ENCODE results near the gene INSL3. TPM values are rescaled to one million over a fixed set of nuclear protein-coding genes. Genes with fewer than 3 reads are reported as not detected.

INSL3 gene, protein sequence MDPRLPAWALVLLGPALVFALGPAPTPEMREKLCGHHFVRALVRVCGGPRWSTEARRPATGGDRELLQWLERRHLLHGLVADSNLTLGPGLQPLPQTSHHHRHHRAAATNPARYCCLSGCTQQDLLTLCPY
- total RNA-seq (2014; rRNA removed), result not detected in 2 replicates
- not detected for polyA plus RNA-seq (2012)

DNA sequence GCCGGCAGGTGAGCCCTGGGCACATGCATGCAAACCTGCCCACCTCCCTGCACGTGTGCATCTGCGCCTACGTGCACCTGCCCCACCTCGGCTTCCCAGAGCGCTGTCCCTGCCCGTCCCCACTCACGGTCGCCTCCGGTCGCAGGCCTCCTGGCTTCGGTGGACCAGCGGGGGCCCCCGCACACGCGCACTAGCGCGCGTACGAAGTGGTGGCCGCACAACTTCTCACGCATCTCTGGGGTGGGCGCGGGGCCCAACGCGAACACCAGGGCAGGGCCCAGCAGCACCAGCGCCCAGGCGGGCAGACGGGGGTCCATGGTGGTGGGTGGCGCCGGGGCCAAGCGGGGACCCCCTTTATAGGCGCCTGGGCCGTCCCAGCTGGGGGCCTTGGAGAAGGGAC, at the start of gene INSL3:
TSS of gene INSL3 (minus strand) at position 330 of the 400 bp plus-strand sequence. CDS start at position 317, 13 bp downstream.
- no peak for DNase-seq (ENCODE audit: low read depth)

DNA sequence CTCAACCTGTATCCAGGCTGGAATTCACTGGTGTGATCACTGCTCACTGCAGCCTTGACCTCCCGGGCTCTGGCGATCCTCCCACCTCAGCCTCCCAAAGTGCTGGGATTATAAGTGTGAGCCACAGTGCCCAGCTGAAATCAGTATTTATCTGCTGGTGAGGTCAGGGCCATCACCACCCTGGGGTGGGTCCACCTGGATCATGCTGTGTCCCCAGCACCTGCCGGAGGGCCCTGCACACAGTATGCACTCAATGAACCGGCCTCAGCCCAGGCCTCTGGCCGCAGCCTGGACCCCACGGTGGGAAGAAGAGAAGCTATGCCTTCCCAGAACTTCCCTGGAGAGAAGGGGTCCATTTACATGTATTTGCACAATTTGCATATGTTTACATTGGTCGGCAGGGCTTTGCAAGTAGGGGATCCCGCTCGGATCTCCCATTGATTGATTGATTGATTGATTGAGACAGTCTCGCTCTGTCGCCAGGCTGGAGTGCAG, 47.8 kb upstream of the INSL3 start:
- DNase-seq (ENCODE audit: low read depth), result no peak

DNA sequence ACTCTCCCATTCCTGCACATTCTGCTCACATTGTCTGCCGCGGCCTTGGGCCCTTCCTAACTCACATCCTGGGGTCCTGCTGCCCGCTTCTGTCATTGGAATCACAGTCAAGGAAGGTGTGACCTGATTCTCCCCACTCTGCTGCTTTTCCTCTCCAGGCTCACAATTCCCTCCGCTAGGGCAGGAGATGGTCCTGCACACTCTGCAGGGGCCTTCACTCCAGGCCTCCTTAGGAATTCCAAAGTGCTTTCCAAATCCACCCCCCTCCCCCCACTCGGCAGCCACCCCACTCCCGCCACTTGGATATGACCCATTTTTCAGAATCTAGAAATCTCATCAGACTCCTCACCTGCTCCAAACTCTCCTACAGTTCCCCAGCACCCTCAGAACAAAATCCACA, 47.4 kb upstream of the INSL3 start:
- DNase-seq (ENCODE audit: low read depth), result no peak

DNA sequence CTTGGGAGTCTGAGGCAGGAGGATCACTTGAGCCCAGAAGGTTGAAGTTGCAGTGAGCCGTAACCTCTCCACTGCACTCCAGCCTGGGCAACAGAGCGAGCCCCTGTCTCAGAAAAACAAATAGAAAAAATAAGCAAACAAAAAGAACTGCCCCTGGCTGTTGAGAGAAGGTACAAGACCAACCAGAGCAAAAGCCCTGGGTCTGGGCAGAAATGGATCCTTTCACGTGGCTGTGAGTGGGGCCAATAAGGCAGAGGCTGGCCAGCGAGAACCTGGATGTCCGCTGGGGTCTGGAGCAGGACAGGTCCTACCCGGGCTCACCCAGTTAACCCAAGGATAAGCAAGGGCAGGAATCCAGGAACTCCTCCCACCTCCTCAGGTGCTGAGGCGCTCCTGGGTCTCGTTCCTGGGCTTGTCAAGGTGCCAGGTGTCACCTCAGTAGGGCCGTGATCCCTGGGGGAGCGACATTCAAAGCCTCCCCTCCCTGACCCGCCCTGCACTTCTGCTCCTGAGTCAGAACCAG, 45.7 kb upstream of the INSL3 start:
- no peak for DNase-seq (ENCODE audit: low read depth)

DNA sequence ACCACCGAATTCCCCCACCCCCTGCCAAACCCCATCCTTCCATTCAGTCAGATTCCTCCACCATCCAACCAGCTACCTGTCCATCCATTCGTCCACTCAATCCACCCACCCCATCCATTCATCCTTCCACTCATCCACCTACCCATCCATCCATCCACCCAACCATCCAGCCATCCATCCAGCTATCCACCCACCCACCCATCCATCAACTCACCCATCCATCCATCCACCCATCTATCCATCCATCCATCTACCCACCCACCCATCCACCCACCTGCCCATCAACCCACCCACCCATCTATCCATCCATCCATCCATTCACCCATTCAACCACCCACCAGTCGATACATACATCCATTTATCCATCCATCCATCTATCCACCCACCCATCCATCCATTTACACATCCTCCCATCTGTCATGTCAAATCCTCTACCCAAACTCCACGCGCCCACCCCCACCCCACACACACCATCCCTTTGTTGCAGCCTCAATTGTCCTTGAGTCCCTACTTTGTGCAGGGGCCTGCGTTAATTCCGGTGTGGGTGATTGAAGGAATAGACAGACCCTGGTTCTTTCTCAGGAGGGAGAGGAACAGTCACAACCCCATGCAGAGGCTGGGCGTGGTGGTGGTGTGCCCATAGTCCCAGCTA, 45.1 kb upstream of the INSL3 start:
- no peak for DNase-seq (ENCODE audit: low read depth)

DNA sequence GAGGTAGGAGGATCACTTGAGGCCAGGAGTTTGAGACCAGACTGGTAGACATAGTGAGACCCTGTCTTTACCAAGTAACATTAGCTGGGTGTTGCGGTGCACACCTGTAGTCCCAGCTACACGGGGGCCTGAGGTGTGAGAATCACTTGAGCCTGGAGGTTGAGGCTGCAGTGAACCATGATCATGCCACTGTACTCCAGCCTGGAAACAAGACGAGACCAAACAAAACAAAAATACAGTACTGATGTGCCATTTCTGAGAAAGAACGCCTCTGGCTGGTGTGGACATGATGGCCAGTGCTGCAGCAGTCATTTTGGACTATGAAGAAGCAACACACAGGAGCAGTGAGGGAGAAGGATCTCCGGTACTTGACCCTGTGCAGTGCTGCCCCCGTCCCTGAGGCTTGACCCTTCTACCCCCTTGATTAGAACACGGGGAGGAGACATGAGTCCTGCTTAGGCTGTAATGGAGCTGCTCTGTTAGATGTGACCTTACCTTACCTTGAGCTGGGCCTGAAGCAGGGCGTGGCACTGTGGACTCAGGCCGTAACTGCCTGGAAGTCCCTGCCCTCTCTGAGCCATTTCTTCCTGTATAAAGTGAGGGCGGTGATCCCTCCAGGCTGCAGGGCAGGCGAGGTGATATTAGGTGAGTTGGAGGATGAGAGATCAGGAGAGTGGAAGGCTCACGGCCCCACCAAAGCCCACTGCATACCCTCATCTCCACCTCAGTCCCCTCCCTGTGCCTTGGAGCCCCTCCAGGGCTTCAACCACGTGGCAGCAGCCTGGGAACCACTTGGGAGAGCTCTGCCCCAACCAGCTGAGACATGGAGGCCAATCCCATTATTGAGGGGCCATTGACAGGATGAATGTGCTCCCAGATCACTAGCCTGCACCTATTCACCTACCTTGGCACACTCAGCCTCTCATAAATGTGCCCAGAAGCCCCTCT, 44.3 kb upstream of the INSL3 start:
- no peak for DNase-seq (ENCODE audit: low read depth)

DNA sequence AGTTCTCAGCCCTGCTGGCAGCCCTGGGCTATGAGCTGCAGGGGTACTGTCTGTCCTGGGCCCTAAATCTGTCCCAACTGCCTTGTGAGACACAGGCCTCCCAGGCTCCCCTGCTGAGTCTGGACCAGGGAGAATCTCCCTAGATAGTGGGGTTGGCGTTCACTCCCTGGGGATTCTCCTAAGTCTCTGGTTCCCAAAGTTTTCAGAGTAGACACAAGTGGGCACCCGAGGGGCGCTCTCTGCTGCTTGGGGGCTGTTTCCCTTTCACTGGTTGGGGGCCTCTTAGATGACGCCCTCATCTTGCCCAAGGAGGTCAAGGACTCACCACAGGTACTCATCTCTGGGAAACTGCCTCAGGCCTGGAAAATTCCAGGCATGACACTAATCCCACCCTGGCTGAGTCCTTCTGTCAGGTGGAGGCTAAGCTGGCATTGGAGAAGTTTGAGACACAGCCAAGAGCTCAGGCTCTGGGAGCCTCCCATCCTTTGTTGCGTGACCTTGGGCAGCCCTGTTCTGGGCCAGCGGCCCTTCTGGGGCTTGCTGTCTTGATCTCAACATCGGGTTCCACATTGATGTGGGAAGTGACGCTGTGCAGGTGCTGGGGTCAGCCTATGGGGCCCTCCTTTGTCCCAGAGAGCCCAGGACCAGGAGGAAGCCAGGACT, 42.3 kb upstream of the INSL3 start:
- DNase-seq (ENCODE audit: low read depth), result no peak

DNA sequence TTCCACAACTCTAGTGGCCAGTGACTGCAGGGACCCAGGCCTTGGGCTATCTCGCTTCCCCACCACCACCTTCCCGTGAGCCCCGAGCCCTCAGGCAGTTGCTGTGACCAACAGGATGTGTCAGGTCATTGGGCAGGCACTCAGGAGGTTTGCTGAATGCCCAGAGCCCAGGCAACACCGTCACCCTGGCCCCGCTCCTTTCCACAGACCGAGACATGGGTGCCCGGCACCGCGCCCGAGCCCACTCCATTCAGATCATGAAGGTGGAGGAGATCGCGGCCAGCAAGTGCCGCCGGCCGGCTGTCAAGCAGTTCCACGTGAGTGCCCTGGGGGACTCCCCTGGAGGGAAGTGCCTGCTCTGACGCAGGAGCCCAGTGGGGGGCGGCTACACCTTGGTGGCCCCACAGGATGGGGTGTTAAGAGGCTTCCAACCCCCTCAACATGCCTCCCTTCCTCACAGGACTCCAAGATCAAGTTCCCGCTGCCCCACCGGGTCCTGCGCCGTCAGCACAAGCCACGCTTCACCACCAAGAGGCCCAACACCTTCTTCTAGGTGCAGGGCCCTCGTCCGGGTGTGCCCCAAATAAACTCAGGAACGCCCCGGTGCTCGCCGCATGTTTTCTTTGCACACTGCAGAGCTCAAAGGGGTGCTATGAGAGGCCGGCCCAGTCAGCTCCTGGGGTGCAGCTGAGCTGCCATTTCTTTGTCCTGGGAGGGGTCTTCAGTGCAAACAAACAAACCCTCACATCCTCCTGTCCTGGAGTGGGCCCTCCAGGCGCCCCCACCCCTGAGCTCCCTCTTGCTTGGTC, 41.6 kb upstream of the INSL3 start:
- DNase-seq (ENCODE audit: low read depth), result no peak

DNA sequence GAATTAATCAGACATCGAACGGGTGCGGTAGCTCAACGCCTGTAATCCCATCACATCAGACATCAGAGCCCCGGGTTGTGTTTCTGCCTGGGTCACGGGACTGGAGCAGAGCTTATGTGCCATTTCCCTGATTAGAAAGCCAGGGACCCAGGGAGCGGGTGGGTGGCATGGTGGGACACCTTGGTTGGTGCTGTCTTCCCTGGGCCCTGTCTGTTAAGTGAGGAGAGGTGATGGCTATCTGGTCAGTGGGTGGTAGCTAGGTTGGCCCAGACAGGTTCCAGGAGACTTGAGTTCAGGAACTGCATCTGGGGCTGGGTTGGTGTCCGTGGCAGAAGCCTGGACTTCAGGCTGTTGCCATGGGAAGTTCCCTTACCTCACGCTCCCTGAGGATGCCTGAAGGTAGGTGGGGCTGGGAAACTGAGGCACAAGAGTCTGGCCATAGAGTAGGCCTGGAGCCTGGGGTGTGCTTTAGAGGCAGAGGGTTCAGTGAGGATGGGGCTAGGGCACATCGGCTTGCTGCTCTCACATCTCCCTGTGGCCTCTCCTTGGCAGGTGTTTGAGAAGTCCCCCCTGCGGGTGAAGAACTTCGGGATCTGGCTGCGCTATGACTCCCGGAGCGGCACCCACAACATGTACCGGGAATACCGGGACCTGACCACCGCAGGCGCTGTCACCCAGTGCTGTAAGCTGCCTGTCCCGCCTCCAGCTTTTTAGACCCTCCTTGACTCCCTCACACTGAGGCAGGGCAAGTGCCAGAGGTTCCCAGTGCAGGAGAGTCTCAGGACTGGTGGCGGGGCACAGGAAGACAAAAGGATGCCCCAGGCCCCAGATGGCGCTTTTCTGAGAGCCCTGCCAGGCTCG, 40.5 kb upstream of the INSL3 start:
- DNase-seq (ENCODE audit: low read depth), result no peak

DNA sequence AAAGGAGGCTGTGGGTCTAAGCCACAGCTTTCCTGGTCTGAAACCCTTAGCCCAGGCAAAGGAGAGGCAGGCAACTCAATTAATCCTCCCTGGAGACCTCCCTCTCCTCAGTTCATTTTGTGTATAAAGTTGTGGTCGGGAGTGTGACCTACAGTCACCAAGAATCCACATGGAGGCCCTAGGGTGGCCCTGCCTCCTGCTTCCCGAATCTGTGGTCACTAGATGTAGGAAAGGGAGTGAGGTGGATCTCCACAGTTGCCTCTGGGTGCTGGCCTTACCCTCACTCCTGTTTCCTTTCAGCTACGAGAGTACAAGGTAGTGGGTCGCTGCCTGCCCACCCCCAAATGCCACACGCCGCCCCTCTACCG, 39.7 kb upstream of the INSL3 start:
- DNase-seq (ENCODE audit: low read depth), result peak; percentile 22

DNA sequence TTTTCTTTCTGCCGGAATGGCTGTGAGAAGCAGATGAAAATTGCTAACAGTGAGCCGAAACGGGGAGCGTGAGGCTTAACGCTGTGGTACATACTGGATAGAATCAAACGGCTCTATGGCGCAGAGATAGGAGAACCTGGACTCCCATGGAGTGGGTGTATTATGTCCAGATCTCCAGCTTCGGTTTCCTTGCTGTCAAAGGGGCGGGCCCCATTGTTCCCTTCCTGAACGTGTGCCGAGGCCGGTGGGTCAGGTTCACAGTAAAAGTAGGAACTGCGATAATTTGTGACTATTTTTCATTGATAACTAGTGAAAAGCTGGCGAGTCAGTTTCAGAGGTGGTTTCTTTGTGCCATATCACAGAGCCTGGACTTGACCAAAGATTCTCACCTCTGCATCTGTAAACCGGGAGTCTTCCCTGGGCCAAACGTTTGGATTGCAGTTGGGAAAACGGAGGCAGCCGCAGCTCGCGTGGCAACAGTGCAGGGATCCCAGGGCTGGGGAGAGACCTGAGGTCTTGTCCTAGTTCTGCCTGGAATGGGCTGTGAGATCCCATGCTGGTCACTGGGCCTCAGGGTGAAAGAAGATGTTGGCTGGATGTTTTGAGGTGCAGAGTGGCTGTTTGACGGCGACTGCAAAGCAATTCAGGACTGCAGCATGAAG, 39.1 kb upstream of the INSL3 start:
- no peak for DNase-seq (ENCODE audit: low read depth)

DNA sequence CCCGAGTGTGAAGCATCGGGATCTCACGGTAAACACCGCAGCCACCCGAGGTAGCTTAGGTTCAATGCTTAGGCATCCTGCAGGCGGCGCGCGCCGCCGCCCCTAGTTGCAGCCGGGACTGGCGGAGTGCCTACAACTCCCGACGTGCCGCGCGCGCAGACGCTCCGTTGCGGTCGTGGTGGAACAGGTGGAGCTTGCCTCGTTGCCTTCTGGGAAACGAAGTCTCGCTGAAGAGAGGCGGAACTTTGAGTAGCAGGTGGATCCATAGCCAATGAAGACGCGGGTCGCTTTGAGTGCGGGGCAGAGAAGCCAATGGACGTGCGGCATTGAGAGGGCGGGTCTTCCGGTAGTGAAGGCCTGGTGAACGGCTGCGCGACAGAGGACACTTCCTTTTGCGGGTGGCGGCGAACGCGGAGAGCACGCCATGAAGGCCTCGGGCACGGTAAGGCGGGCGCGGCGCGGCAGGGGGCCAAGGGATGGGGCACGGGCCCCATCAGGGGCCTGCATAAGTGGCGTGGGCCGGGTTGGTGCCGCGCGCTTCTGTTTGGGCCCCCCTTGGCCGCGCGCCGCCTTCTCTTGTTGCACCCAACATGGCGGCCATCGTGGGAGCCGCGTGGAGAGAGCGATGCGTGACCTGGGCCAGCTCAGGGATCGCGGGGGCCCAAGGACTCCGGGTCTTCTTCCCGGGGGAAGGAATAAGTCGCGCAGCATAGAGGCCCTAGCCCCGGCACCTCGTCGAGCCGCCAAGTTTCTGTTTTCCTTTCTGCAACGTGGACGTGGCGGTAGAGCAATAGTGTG, 38.4 kb upstream of the INSL3 start, which contains the start of gene RPL18A:
TSS of gene RPL18A (plus strand) at position 378 of the 798 bp plus-strand sequence. CDS start at position 425, 47 bp downstream.
- DNase-seq (ENCODE audit: low read depth), result peak; percentile 100

DNA sequence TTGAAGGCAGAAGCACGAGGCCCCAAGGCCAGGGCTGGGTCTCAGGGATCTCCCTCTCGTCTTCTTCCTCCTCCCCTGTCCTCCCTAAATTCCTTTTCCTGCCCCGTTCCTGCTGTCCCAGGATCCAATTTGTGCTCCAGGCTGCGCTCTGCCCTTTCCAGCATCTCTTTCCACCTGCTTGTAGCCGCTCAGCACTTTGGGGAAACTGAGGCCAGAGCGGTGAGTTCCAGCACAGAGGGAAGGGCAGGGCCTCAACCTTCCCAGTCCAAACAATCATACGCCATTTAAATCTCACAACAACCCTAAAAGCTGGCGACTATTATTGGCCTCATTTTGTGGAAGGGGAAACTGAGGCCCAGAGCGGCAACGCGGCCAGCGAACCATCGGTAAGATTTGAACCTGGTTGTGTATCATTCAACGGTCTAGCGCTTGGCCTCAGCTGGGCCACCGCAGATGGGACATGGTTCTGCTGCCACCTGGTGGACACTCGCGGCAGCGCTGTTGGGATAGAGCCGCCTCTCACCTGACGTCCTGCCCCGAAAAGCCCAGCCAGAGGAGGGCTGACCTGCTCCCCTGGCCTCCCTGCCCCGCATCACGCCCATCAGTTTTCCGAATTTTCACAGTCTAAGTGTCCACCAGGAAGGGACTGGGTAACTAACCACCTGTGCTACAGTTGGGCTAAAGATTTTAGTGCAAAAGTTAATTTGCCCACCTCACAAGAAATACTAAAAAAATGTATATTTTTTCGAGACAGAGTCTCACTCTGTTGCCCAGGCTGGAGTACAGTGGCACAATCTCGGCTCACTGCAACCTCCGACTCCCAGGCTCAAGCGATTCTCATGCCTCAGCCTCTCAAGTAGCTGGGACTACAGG, 34.2 kb upstream of the INSL3 start:
- peak; percentile 44 for DNase-seq (ENCODE audit: low read depth)

DNA sequence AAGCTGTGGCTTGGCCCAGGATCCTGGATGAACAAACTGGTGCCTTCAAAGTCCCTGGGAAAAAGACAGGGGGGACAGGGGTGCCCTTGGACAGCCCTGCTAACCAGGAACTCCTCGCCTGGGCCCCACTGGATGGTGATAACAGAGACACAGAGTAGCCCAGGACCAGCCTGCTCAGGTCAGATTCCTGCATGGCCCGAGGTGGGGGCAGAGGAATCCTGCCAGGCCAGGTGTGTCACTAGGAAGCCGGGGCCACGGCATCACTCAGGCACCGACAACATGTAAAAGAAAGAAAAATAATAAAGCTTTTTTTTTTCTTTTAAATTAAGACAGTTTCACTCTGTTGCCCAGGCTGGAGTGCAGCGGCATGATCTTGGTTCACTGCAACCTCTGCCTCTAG, 32.7 kb upstream of the INSL3 start:
- DNase-seq (ENCODE audit: low read depth), result no peak

DNA sequence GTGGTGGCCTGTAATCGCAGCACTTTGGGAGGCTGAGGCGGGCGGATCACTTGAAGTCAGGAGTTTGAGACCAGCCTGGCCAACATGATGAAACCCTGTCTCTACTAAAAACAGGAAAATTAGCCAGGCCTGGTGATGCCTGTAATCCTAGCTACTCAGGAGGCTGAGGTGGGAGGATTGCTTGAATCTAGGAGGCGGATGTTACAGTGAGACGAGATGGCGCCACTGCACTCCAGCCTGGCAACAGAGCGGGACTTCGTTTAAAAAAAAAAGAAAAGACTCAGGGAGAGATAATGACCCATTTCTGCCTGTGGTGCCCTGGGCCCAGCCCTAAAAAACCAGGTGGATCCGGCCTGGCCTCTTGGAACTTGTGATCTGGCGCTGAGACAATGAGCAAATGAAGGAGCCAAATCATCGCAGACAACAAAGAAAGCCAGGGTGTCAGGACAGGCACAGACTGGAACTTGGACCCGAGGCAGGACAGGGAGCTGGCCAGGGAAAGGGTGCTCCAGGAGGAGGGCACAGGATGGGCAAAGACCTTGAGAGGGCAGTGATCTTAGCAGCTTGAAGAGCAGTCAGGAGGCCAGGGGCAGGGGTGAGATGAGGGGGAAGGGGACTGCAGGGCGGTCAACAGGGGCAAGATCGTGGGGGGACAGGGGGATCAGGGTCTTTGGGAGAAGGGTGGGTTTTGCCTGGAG, 27.4 kb upstream of the INSL3 start:
- DNase-seq (ENCODE audit: low read depth), result no peak

DNA sequence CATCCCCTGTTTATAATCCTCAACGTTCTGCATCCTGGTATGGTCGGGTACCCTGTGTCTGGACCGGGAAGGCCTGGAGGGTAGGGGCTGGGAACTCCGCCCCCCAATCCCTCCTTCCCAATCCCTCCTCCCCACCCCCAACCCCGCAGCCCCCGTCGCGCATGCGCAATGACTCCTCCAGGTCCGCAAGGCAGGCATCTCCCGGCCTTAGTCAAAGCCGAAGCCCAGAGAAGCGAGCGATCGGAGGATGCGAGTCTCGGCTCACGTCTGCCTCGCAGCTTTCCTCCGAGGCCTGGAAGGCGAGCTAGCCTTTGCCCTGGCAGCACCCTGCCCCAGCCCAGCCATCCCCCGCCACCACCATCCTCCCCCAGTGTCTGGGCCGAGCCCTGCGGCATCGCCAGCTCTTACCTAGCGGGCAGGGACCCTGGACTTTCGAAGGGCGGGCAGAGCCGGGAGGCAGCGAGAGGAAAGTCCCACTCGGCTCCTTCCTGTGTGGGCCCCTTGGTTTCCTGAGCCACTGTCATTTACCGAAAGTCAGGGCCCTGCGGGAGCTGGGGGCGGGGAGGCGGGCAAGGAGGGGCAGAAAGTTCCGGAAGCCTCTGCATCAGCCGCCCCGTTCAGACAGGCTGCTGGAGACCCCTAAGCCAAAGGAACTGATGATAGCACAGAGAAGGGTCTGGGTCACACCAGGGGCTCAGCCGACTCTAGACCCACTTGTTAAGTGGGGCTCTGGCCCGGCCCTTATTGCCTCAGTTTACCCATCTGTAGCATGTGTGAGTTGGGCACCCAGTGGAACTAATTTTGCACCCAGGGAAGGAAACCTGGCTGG, 26.4 kb upstream of the INSL3 start, which contains the start of gene JAK3:
TSS of gene JAK3 (minus strand) at position 445 of the 829 bp plus-strand sequence. CDS start 3,565 bp downstream, outside the sequence.
- DNase-seq (ENCODE audit: low read depth), result no peak

Data from LHCN-M2 (cell line).